ENCODE measurements around the gene GPER1. TPM values are rescaled to one million over a fixed set of nuclear protein-coding genes. Genes with fewer than 3 reads are reported as not detected.

The GPER1 gene
- total RNA-seq, 2 experiments from 2014 or later, result not detected

GRCh38 chr7:1117321-1117928 is 29.5 kb downstream of the GPER1 start:
- Mint-ChIP-seq H3K27me3 (no peaks in the 10 kb centered on the region), H3K36me3 (ENCODE audit: low read depth) (peaks cover 5% of the 10 kb centered on the region), H3K4me1 (ENCODE audit: low read depth) (peaks cover 14% of the 10 kb centered on the region), H3K4me3 (no peak overlapping the region), H3K9me3 (no peaks in the 10 kb centered on the region), H3K27ac (no peak overlapping the region)
- ATAC-seq (ENCODE audit: poor library complexity), result no peak
- Histone ChIP-seq H3K27me3 (ENCODE audit: control insufficient read depth in 1 of 2, insufficient read depth in 2 of 2, low read length in 2 of 2) (no peaks in the 10 kb centered on the region), H3K36me3 (ENCODE audit: insufficient read depth, low read length) (no peaks in the 10 kb centered on the region), H3K4me3 (ENCODE audit: low read length) (no peak overlapping the region), H3K9me3 (ENCODE audit: control insufficient read depth in 1 of 2, insufficient read depth in 1 of 2, low read length in 2 of 2) (peaks cover 0 to 7% of the 10 kb centered on the region in 2 experiments), H3K27ac (ENCODE audit: low read depth in 1 of 2, low read length in 2 of 2) (no peak overlapping the region), H3K4me1 (ENCODE audit: insufficient read depth, low read length) (peaks cover 4% of the 10 kb centered on the region)
- CTCF ChIA-PET, result no interaction called here
- intact Hi-C loops (cut with DNase I, micrococcal nuclease), result no loop called here
- POLR2A ChIA-PET, result no interaction called here
- DNase-seq, result no peak
- TF ChIP-seq, protein P1, sequence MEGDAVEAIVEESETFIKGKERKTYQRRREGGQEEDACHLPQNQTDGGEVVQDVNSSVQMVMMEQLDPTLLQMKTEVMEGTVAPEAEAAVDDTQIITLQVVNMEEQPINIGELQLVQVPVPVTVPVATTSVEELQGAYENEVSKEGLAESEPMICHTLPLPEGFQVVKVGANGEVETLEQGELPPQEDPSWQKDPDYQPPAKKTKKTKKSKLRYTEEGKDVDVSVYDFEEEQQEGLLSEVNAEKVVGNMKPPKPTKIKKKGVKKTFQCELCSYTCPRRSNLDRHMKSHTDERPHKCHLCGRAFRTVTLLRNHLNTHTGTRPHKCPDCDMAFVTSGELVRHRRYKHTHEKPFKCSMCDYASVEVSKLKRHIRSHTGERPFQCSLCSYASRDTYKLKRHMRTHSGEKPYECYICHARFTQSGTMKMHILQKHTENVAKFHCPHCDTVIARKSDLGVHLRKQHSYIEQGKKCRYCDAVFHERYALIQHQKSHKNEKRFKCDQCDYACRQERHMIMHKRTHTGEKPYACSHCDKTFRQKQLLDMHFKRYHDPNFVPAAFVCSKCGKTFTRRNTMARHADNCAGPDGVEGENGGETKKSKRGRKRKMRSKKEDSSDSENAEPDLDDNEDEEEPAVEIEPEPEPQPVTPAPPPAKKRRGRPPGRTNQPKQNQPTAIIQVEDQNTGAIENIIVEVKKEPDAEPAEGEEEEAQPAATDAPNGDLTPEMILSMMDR (IDR thresholded peaks at IDR 0.05), result no peak

DNA sequence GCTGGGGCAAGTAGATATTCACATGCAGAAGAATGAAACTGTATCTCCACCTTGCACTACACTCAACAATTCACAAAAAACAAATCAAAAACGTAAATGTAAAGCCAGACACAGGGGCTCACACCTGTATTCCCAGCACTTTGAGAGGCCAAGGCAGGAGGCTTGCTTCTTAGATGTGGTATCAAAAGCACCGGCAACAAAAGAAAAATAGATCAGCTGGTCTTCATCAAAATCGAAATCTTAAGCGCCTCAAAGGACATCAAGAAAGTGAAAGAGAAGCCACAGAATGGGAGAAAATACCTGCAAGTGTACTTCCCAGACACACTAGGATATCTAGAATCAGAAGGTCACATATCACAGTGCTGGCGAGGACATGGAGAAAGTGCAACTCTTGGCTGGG is 31.3 kb downstream of the GPER1 start:
- TF ChIP-seq, protein P1 (IDR thresholded peaks at IDR 0.05), result no peak
- Mint-ChIP-seq H3K4me3 (no peak overlapping the region), H3K36me3 (ENCODE audit: low read depth) (no peaks in the 10 kb centered on the region), H3K9me3 (no peaks in the 10 kb centered on the region), H3K27ac (no peak overlapping the region), H3K27me3 (no peaks in the 10 kb centered on the region), H3K4me1 (ENCODE audit: low read depth) (peaks cover 14% of the 10 kb centered on the region)
- CTCF ChIA-PET, result no interaction called here
- DNase-seq (no peak), ATAC-seq (ENCODE audit: poor library complexity) (no peak)
- Histone ChIP-seq H3K4me3 (ENCODE audit: low read length) (no peak overlapping the region), H3K27me3 (ENCODE audit: control insufficient read depth in 1 of 2, insufficient read depth in 2 of 2, low read length in 2 of 2) (no peaks in the 10 kb centered on the region), H3K36me3 (ENCODE audit: insufficient read depth, low read length) (peaks cover 2% of the 10 kb centered on the region), H3K27ac (ENCODE audit: low read depth in 1 of 2, low read length in 2 of 2) (no peak overlapping the region), H3K9me3 (ENCODE audit: control insufficient read depth in 1 of 2, insufficient read depth in 1 of 2, low read length in 2 of 2) (peaks cover 0 to 7% of the 10 kb centered on the region in 2 experiments), H3K4me1 (ENCODE audit: insufficient read depth, low read length) (peaks cover 4% of the 10 kb centered on the region)
- POLR2A ChIA-PET, result no interaction called here
- intact Hi-C loops (cut with DNase I, micrococcal nuclease), result no loop called here

GRCh38 chr7:1120791-1121190 is 32.9 kb downstream of the GPER1 start:
- H3K4me3 Mint-ChIP-seq, result no peak overlapping the region
- no peak for DNase-seq
- Histone ChIP-seq H3K27ac (ENCODE audit: low read depth in 1 of 2, low read length in 2 of 2) (no peak overlapping the region), H3K4me1 (ENCODE audit: insufficient read depth, low read length) (peaks cover 4% of the 10 kb centered on the region), H3K36me3 (ENCODE audit: insufficient read depth, low read length) (peaks cover 2% of the 10 kb centered on the region), H3K27me3 (ENCODE audit: control insufficient read depth in 1 of 2, insufficient read depth in 2 of 2, low read length in 2 of 2) (no peaks in the 10 kb centered on the region), H3K9me3 (ENCODE audit: control insufficient read depth in 1 of 2, insufficient read depth in 1 of 2, low read length in 2 of 2) (peaks cover 0 to 7% of the 10 kb centered on the region in 2 experiments), H3K4me3 (ENCODE audit: low read length) (no peak overlapping the region)
- ChIA-PET CTCF (no interaction called here), POLR2A (no interaction called here)
- no peak overlapping the region for H3K27ac Mint-ChIP-seq
- TF ChIP-seq, protein P1 (IDR thresholded peaks at IDR 0.05), result no peak
- no peaks in the 10 kb centered on the region for H3K9me3 Mint-ChIP-seq
- peaks cover 5% of the 10 kb centered on the region for H3K36me3 Mint-ChIP-seq (ENCODE audit: low read depth)
- no peak for ATAC-seq (ENCODE audit: poor library complexity)
- H3K4me1 Mint-ChIP-seq (ENCODE audit: low read depth), result peaks cover 14% of the 10 kb centered on the region
- no peaks in the 10 kb centered on the region for H3K27me3 Mint-ChIP-seq
- intact Hi-C loops (cut with DNase I, micrococcal nuclease), result no loop called here

All from CD4-positive, alpha-beta T cell (primary cell).